Stomach (tissue), 4 donors: Measurements from ENCODE around the gene ACTL10.

Experiments used
- CTCF ChIP-seq, 7 experiments: fragments of 450-650 bp in 4 of 7; fragments of 200-600 bp in 3 of 7; sonication (generic) in 3 of 7; IDR thresholded peaks; one replicate each; pipeline ENCODE4 v1.5.1; 2016 to 2019; ENCODE audit warnings: antibody characterized with exemption in 7 of 7, control low read depth in 2 of 7, mild to moderate bottlenecking in 1 of 7
- EP300 ChIP-seq: sonication (generic); formaldehyde crosslinking; IDR thresholded peaks from one replicate; pipeline ENCODE4 v1.6.1; 2017; ENCODE audit warnings: antibody characterized with exemption
- POLR2A ChIP-seq, 4 donors: fragments of 450-650 bp; IDR thresholded peaks; one replicate each; pipeline ENCODE4 v1.6.1; 2016; ENCODE audit warnings: antibody characterized with exemption in 4 of 4, control low read depth in 2 of 4, mild to moderate bottlenecking in 1 of 4, moderate library complexity in 1 of 4

- TF ChIP-seq CTCF (IDR thresholded peaks at IDR 0.05) (no peak), POLR2A (IDR thresholded peaks at IDR 0.05) (no peak), EP300 (no peak)
These were observed 40.9 kb downstream of the ACTL10 start for GRCh38 chr20:33707668-33708067.
